Activated CD8-positive, alpha-beta memory T cell treated with anti-CD3 and anti-CD28 coated beads, Interleukin-2, amount 50 U/mL, for 1 hour (primary cell): ENCODE data around the gene ACYP1.
"Not testable (repeated sequence)": the region's sequence is repeated elsewhere in the genome, so short reads cannot be mapped to it uniquely, and the experiment has no call there.

Source experiments
- DNase-seq: peaks from one replicate; pipeline ENCODE4 v3.0.0-alpha.2; 2020; ENCODE audit errors: extremely low read depth

Gene ACYP1

DNA sequence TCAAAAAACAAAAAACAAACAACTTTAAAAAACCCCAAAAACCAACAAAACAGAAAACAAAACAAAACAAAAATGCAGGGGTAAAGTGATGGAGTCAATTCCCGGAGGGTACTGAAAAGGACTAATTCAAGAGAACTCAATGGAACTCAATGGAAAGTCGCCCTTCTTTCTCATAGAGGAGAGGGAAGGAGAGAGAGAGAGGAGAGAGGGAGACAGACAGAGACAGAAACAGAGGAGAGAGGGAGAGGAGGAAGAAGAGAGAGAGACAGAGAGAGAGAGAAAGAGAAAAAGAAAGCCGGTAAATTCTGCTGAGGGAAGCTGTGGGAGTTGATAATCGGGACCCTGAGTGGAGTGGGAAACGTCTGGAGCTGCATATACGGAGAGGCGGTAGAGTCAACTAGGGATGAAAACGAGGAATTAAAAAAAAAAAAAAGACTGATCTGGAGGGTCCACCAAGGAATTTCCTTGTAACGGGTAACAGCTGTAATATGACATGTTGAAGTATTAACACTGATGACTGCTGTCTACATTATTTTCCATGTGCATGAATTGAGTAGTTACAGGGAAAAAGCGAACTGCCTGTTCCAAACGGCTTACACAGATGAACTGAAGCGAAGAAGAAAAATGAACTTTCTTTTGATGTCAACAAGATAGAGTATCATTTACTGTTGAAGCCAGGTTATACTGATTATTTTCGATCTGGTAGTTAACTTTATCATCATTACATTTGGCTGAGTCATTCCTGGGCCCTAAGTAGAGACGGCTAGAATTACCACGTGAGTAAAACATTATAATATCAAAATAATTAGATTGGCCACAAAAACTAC lies 4.7 kb upstream of the ACYP1 start:
- DNase-seq, result no peak

DNA sequence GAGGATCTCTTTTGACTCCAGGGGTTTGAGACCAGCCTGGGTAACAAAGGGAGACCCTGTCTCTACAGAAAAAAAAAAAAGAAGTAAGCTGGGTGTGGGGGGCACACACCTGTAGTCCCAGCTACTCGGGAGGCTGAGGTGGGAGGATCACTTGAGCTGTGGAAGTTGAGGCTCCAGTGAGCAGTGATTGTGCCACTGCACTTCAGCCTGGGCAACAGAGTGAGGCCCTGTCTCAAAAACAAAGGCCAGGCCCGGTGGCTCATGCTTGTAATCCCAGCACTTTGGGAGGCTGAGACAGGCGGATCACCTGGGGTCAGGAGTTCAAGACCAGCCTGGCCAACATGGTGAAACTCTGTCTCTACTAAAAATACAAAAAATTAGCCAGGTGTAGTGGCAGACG lies 3.9 kb upstream of the ACYP1 start:
- not testable (repeated sequence) for DNase-seq

GRCh38 chr14:75067212-75067611 lies 3.4 kb upstream of the ACYP1 start:
- DNase-seq, result no peak

GRCh38 chr14:75066691-75067090 lies 2.9 kb upstream of the ACYP1 start:
- DNase-seq, result no peak

GRCh38 chr14:75064205-75064567 lies 362 bp upstream of the ACYP1 start:
- no peak for DNase-seq

- DNase-seq, result no peak
These were observed 811 bp downstream of the ACYP1 start for GRCh38 chr14:75063013-75063412.

- DNase-seq, result no peak
These were observed 3.4 kb downstream of the ACYP1 start for GRCh38 chr14:75060420-75060819.

DNA sequence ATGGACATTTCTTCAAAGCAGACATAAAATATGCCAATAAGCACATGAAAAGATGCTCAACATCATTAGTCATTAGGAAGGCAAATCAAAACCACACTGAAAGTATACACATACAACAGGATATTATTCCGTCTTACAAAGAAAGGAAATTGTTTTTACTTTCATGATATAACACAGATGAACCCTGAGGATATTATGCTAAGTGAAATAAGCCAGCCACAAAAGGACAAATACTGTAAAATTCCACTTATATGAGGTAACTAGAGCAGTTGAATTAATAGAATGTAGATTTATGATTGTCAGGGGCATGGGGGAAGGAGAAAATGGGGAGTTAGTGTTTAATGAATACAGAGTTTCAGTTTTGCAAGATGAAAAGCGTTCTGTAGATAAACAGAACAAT lies 4.2 kb downstream of the ACYP1 start:
- DNase-seq, result no peak

- no peak for DNase-seq
These were observed 9.4 kb downstream of the ACYP1 start for GRCh38 chr14:75054421-75054820.

- DNase-seq, result no peak
These were observed 10.2 kb downstream of the ACYP1 start for GRCh38 chr14:75053396-75054291.

DNA sequence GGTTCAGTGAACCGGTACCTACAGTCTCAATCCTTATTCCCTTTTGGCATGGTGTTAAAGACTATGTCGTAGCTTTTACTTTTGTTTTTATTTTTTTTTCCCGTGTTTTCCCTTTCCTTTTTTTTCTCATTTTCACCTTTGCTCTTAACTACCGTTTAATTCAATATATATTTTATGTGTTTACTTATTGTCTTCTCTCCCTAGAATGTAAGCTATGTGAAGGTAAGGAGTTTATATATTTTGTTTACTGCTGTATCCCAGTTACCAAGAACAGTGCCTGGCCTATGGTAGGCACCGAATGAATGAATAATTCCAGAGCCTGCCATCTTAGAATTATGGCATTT lies 12.3 kb downstream of the ACYP1 start:
- no peak for DNase-seq

- DNase-seq, result peak; percentile 54
These were observed 12.8 kb downstream of the ACYP1 start, which contains the start of gene MLH3 for GRCh38 chr14:75050852-75051555. Gene MLH3 (minus strand): TSS chr14:75051467. CDS start chr14:75049655, 1,812 bp downstream.

GRCh38 chr14:75049731-75050201 lies 14.1 kb downstream of the ACYP1 start:
- no peak for DNase-seq

GRCh38 chr14:75049136-75049535 lies 14.7 kb downstream of the ACYP1 start:
- no peak for DNase-seq

- no peak for DNase-seq
These were observed 15.7 kb downstream of the ACYP1 start for GRCh38 chr14:75048101-75048500.

- no peak for DNase-seq
These were observed 16.3 kb downstream of the ACYP1 start for GRCh38 chr14:75047506-75047905.

DNA sequence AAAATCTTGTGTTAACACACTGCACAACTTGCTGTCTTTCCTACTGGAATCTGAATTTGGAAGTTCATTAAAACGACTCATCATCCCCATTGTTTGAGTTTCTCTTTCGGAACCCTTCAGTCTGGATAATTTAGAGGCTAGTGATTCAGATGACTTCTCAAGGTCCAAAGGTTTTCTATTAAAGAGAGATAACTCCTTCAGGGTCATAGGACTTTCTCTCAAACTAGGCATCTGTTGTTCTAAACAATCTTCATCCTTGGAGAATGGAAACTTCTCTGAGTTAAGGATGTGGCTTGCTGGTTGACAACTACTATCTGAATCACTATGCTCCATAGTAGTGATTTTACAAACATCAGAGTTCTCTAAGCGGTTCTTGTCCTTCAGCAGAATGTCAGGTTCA lies 16.9 kb downstream of the ACYP1 start:
- no peak for DNase-seq

- no peak for DNase-seq
These were observed 17.5 kb downstream of the ACYP1 start for GRCh38 chr14:75046275-75046674.

DNA sequence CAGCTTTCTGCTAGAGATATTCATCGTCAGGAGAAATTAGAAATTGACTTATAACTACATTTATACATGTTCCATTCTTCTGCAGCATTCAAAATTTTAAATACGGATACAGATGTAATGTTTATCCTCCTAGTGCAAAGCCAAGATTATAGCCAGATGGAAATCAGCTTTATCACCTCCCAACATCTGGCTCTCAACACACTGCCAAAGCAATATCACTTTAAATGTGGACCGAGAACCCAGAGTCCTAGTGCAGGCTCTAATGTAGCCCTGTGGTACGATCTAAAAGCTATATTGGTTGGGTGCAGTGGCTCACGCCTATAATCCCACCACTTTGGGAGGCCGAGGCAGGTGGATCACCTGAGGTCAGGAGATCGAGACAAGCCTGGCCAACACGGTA lies 19.1 kb downstream of the ACYP1 start:
- no peak for DNase-seq

DNA sequence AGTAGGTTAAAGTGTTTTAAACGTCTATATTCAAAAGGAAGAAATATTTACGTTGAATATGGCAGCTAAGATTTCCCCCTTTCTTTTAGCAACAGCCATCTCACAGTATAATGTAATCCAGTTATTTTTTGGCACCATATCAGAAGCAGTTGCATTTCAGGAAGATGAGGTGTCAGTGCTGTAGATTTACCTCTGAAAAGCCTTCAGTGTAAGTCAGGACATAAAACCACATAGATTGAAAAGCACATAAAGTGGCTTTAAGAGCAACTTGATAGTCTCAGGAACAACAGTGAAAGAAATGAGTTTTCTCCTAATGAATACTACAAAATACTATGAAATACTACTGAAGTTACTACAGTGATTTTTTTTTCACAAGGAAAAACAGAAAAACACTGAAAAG lies 19.5 kb downstream of the ACYP1 start:
- DNase-seq, result no peak

GRCh38 chr14:75042035-75042434 lies 21.8 kb downstream of the ACYP1 start:
- DNase-seq, result no peak

GRCh38 chr14:75041613-75042012 lies 22.2 kb downstream of the ACYP1 start:
- no peak for DNase-seq
